HG03354 (cell line): ENCODE data around the gene MYOZ1.
"Not testable (repeated sequence)": the region's sequence is repeated elsewhere in the genome, so short reads cannot be mapped to it uniquely, and the experiment has no call there.

Source experiments
- ATAC-seq: cut with Tn5 transposase; IDR thresholded peaks from one replicate; pipeline ENCODE4 v1.9.1; 2021; ENCODE audit warnings: mild to moderate bottlenecking; ENCODE audit not compliant: unreplicated experiment, poor library complexity, severe bottlenecking

MYOZ1 gene

GRCh38 chr10:73641328-73642060 is at the start of gene MYOZ1:
Gene MYOZ1, minus strand, starts transcription at chr10:73641474. Its CDS starts 1,457 bp downstream, at chr10:73640017.
- ATAC-seq, result no peak

- not testable (repeated sequence) for ATAC-seq
Observed at GRCh38 chr10:73690755-73691154, 49.5 kb upstream of the MYOZ1 start.

- ATAC-seq, result not testable (repeated sequence)
Observed at GRCh38 chr10:73689596-73689995, 48.3 kb upstream of the MYOZ1 start.

- not testable (repeated sequence) for ATAC-seq
Observed at GRCh38 chr10:73687641-73688040, 46.4 kb upstream of the MYOZ1 start.

- ATAC-seq, result not testable (repeated sequence)
Observed at GRCh38 chr10:73674546-73674945, 33.3 kb upstream of the MYOZ1 start.

GRCh38 chr10:73668378-73668777 is 27.1 kb upstream of the MYOZ1 start:
- ATAC-seq, result not testable (repeated sequence)

GRCh38 chr10:73666153-73666809 is 25.0 kb upstream of the MYOZ1 start:
- ATAC-seq, result not testable (repeated sequence)

- not testable (repeated sequence) for ATAC-seq
Observed at GRCh38 chr10:73665581-73665980, 24.3 kb upstream of the MYOZ1 start.

GRCh38 chr10:73664156-73665040 is 23.1 kb upstream of the MYOZ1 start:
- not testable (repeated sequence) for ATAC-seq

- ATAC-seq, result not testable (repeated sequence)
Observed at GRCh38 chr10:73663621-73664020, 22.3 kb upstream of the MYOZ1 start.

GRCh38 chr10:73662705-73663104 is 21.4 kb upstream of the MYOZ1 start:
- ATAC-seq, result not testable (repeated sequence)

- no peak for ATAC-seq
Observed at GRCh38 chr10:73655990-73656298, 14.7 kb upstream of the MYOZ1 start, which contains the start of gene SYNPO2L. Gene SYNPO2L, minus strand, starts transcription at chr10:73656029. Its CDS starts 107 bp downstream, at chr10:73655922.

- no peak for ATAC-seq
Observed at GRCh38 chr10:73655257-73655989, 14.1 kb upstream of the MYOZ1 start.

GRCh38 chr10:73653701-73654100 is 12.4 kb upstream of the MYOZ1 start:
- no peak for ATAC-seq

GRCh38 chr10:73653195-73653594 is 11.9 kb upstream of the MYOZ1 start:
- no peak for ATAC-seq

- no peak for ATAC-seq
Observed at GRCh38 chr10:73650537-73651331, 9.5 kb upstream of the MYOZ1 start.

- no peak for ATAC-seq
Observed at GRCh38 chr10:73649876-73650536, 8.7 kb upstream of the MYOZ1 start.
